ENCODE data around the gene DLGAP3. TPM values are rescaled to one million over a fixed set of nuclear protein-coding genes. Genes with fewer than 3 reads are reported as not detected.

The DLGAP3 gene
- total RNA-seq, 1 experiment from 2014 or later, result 0.27 TPM

- CTCF ChIA-PET, result no interaction called here
Measured at GRCh38 chr1:34975338-34975737, 45.9 kb upstream of the DLGAP3 start.

More at GRCh38 chr1:34975338-34975737, 45.9 kb upstream of the DLGAP3 start:
- Histone ChIP-seq H3K79me2 (ENCODE audit: insufficient read depth, low read length) (no peaks in the 10 kb centered on the region), H3K9me3 (ENCODE audit: control insufficient read depth in 1 of 2, insufficient read depth in 1 of 2, low read depth in 1 of 2, low read length in 2 of 2) (no peaks in the 10 kb centered on the region), H2AFZ (ENCODE audit: low read depth, low read length, poor library complexity, severe bottlenecking) (no peak overlapping the region), H4K20me1 (ENCODE audit: insufficient read depth) (no peaks in the 10 kb centered on the region), H3K4me2 (ENCODE audit: low read length) (no peak overlapping the region), H3K4me3 (replicated peaks in 1 of 2; ENCODE audit: low read depth in 1 of 2, low read length in 2 of 2) (no peak overlapping the region), H3K27ac (ENCODE audit: low read depth, low read length) (no peak overlapping the region), H3K9ac (ENCODE audit: low read length) (no peak overlapping the region), H3K4me1 (ENCODE audit: control insufficient read depth in 1 of 2, insufficient read depth in 2 of 2, low read length in 2 of 2) (peaks cover 0 to 5% of the 10 kb centered on the region in 2 experiments; a peak in 1 of 4 replicates), H3K9me2 (ENCODE audit: insufficient read depth) (no peaks in the 10 kb centered on the region), H3K36me3 (ENCODE audit: control insufficient read depth in 1 of 2, insufficient read depth in 2 of 2, low read length in 2 of 2) (no peaks in the 10 kb centered on the region), H3K27me3 (ENCODE audit: insufficient read depth, low read length) (no peaks in the 10 kb centered on the region)
- no peak for DNase-seq (ENCODE audit: low read depth, low spot score)
- intact Hi-C loops (cut with micrococcal nuclease), result no loop called here
- POLR2A ChIA-PET, result no interaction called here
- no peak for TF ChIP-seq SRF (IDR thresholded peaks at IDR 0.05; ENCODE audit: low read depth)
- no peak for TF ChIP-seq YY1 (IDR thresholded peaks at IDR 0.05; ENCODE audit: extremely low read depth, insufficient replicate concordance, low read depth, low read length)
- no peak for TF ChIP-seq ELF1 (IDR thresholded peaks at IDR 0.05; ENCODE audit: borderline replicate concordance, low read depth)
- TF ChIP-seq, protein P1, sequence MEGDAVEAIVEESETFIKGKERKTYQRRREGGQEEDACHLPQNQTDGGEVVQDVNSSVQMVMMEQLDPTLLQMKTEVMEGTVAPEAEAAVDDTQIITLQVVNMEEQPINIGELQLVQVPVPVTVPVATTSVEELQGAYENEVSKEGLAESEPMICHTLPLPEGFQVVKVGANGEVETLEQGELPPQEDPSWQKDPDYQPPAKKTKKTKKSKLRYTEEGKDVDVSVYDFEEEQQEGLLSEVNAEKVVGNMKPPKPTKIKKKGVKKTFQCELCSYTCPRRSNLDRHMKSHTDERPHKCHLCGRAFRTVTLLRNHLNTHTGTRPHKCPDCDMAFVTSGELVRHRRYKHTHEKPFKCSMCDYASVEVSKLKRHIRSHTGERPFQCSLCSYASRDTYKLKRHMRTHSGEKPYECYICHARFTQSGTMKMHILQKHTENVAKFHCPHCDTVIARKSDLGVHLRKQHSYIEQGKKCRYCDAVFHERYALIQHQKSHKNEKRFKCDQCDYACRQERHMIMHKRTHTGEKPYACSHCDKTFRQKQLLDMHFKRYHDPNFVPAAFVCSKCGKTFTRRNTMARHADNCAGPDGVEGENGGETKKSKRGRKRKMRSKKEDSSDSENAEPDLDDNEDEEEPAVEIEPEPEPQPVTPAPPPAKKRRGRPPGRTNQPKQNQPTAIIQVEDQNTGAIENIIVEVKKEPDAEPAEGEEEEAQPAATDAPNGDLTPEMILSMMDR (IDR thresholded peaks at IDR 0.05 in 2 of 3, conservative IDR thresholded peaks at IDR 0.05 in 1 of 3; ENCODE audit: borderline replicate concordance in 1 of 3, insufficient read depth in 1 of 3, low read depth in 2 of 3, low read length in 2 of 3), result no peak
- TF ChIP-seq MAX (IDR thresholded peaks at IDR 0.05), result no peak
- TF ChIP-seq ZFX (IDR thresholded peaks at IDR 0.05), result no peak
- no peak for TF ChIP-seq CEBPB (IDR thresholded peaks at IDR 0.05; ENCODE audit: low read depth)
- no peak for TF ChIP-seq ZBTB33 (IDR thresholded peaks at IDR 0.05; ENCODE audit: extremely low read depth, insufficient replicate concordance, low read length)
- no peak for TF ChIP-seq POLR2A (IDR thresholded peaks at IDR 0.05; ENCODE audit: borderline replicate concordance, extremely low read depth, insufficient read depth, insufficient read length)
- TF ChIP-seq RAD21 (IDR thresholded peaks at IDR 0.05; ENCODE audit: low read depth), result no peak
- TF ChIP-seq POLR2AphosphoS5 (IDR thresholded peaks at IDR 0.05; ENCODE audit: low read depth, low read length), result no peak
- no peak for TF ChIP-seq TCF7L2 (IDR thresholded peaks at IDR 0.05; ENCODE audit: borderline replicate concordance, extremely low read depth, insufficient read depth, insufficient read length)
- TF ChIP-seq JUND (IDR thresholded peaks at IDR 0.05), result no peak
- TF ChIP-seq ATF3 (IDR thresholded peaks at IDR 0.05), result no peak
- RAD21 ChIA-PET (ENCODE audit: low non-redundant PET in 1 of 2, low total read pairs in 2 of 2, uncharacterized antibody in 2 of 2, unreplicated experiment in 2 of 2), result no interaction called here
- no peak for ATAC-seq
- BruUV-seq (replicated peaks), result no TSS peak

All from HCT116 (cell line).